HPDE6-E6E7 (cell line): ENCODE data around the gene TBCCD1.

Source experiments
- DNase-seq: peaks from one replicate; pipeline ENCODE4 v3.0.0; 2011; ENCODE audit warnings: missing footprints; ENCODE audit errors: extremely low spot score

TBCCD1 gene

GRCh38 chr3:186567072-186567921 lies at the start of gene TBCCD1:
TBCCD1 (minus strand) TSS chr3:186567339; CDS start chr3:186564329, 3,010 bp downstream.
- peak; percentile 76 for DNase-seq

DNA sequence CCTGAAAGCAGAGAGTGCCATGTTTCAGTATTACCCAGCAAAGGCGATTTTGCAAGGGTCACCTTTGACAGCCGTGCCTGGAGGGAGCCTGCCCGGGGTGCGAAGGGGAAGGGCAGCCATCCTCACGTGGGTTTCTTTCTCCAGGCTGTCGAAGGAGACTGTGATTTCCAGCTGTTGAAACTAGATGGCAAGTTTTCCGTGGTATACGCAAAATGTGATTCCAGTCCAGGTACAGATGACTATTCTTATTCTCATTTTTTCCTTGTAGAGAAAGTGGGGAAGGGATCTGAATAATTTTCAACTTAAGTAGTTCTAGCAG lies 49.1 kb upstream of the TBCCD1 start:
- DNase-seq: no peak

GRCh38 chr3:186614597-186615483 lies 47.7 kb upstream of the TBCCD1 start:
- peak; percentile 73 for DNase-seq

- DNase-seq: no peak
Measured at GRCh38 chr3:186614266-186614596, 47.1 kb upstream of the TBCCD1 start.

DNA sequence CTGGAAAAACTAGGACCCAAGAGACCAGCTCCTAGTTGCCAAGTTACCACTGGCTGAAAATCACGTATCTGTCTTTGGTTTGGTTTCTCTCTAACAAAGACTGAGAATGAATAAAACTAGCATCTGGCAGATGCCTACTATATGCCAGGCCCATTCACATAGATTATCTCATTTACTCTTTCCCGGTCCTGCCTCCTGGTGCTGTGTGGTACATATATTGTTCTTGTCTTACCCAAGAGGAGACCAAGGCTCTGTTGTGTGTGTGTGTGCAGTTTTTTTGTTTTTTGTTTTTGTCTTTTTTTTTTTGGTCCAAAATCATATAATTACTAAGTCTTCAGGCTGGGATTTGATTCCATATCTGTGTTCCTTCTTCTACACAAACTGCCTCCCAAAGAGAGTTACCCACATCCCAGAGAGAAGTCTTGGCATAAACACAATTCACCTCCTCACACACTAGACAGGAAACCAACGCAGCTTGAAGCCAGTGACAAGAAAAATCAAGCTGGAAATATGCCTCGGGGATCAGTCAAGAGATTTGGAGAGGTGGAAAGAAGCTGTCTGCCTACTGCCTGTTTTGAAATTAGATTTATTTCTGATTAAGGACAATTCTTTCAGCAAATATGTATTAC lies 46.6 kb upstream of the TBCCD1 start:
- no peak for DNase-seq

- no peak for DNase-seq
Measured at GRCh38 chr3:186612721-186613636, 45.8 kb upstream of the TBCCD1 start, which contains the start of gene AHSG. AHSG (plus strand) TSS chr3:186613060; CDS start chr3:186613142, 82 bp downstream.

DNA sequence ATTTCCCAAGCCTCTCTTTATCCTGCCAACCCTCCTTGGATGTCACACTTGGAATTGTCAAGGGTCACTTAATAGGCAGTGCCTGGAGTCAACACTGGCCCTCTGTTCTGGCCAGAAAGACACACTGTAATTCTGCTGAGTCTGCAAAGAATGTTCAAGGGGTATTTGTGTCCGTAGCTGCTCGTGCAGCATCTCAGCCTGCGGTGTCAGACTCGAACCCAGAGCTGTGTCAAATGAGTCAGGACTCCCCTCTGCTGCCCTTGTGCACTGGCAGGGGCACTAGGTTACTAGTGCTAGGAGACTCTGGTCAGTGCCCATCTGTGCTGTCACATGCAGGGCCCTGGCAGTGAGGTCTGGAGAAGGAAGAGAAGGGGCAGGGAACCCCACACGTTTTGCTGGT lies 44.9 kb upstream of the TBCCD1 start:
- DNase-seq: no peak

- DNase-seq: peak; percentile 81
Measured at GRCh38 chr3:186609247-186609868, 42.2 kb upstream of the TBCCD1 start.

DNA sequence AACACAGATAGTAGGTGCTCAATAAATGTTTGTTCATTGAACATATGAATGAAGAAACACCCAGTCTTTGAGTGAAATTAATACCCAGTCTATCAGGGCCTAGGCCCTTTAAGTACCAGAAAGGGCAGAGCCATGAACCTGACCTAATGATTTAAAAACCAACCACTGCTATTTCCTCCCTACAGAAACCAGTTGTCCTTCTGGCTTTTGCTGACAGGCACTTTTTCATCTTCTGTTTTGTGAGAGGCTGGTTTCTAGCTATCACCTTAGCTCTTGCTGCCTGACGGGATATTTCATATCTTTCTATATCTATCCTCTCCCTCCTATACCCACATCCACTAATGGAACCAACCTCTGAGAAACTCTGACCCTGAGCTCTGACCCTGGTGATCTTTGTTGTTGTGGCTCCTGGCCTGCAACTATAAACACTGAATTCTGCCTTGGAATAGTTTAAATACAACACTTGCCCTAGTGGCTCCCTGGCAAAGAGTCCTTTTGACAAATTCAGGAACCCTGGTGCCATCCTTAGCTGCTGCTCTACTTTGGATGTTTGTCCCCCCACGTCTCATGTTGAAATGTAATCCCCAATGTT lies 41.6 kb upstream of the TBCCD1 start:
- DNase-seq: no peak

DNA sequence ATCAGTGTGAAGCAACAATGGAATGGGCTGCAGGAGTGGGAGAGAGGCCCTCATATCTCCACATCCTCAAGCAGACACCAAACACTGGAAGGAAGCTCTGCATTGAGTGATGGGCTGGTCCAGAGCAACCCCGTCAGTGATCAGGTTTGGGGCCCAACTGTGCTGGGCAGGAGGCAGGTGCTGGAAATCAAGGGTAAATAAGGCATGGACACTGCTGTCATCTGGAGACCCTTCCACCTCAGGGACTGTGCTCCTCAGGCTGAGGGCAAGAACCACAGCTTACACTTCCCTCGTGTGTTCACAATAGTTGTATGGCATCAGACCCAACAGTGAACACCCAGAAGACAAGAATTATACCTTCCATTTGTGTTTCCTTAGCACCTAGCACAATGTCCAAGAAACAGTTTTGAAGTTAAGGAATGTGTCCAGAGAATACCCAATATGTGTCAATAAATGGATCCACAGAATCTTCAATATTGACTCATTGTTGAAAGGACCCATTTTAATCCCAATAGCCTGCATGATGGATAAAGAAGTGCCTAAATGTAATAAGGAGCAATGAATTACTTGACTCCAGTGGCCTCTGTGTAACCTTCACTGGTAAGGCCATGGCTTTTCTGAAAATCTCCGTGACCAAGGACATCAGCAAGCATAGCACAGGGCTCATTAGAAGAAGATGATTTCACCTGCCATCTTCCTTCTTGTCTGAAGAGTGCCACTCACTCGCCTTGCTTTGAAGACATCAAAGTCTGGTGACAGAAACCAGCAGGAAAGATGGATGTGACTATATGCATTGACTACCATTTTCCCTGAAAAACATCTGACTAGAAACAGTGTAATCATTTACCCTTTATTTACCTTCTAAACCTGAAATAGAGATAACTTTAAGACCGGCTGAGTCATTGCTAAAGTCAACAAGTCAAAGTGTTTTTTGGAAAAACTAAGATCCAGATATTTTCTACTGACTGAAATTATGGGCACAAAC lies 38.7 kb upstream of the TBCCD1 start:
- no peak for DNase-seq

DNA sequence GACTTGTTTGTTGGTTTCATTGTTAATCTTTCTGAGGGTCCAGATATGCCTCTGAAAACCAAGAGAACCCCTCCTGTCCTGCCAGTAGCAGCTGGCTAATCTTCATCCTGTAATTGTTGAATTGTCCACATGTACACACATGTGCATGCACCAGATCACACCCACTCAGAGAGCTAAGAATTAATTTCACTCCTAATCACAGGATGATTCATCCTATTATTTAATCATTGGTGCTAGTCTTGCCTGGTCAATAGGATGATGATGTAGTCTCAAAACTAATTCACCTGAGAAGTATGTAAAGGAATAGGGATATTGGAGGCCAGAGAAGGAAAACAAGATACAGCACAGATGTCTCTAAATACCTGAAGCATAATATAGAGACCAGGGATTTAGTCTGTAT lies 37.9 kb upstream of the TBCCD1 start:
- no peak for DNase-seq

DNA sequence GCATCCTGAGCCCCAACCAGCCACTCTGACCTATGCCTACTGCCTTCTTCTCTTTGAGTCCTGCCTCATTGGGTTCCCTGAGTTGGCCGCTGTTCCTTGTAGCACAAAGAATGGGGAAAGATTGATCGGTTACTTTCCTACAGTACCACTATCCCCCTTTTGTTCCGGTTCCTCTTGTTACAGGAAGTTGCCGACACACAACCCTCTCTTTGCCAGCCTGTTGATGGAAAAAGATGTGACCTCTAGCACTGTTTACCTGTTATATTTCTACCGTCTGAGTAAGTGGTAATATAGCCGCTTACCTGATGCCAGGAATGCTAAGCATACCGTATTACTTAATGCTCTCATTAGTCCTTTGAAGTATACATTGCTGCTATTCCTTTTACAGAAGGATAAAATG lies 36.0 kb upstream of the TBCCD1 start:
- DNase-seq: no peak

DNA sequence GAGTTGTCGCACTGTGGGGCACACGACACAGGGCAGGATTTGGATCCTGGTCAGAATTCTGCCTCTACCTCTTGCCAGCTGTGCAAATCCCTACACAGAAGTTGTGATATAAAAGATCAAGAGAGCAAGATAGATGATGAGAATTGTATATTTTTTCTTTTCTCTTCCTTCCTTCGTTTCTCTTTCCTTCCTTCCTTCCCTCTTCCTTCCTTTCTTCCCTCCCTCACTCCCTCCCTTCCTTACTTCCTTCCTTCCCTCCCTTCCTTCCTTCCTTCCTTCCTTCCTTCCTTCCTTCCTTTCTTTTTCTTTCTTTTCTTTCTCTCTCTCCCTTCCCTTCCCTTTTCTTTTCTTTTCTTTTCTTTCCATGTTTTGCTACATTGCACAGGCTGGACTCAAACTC lies 33.8 kb upstream of the TBCCD1 start:
- no peak for DNase-seq

DNA sequence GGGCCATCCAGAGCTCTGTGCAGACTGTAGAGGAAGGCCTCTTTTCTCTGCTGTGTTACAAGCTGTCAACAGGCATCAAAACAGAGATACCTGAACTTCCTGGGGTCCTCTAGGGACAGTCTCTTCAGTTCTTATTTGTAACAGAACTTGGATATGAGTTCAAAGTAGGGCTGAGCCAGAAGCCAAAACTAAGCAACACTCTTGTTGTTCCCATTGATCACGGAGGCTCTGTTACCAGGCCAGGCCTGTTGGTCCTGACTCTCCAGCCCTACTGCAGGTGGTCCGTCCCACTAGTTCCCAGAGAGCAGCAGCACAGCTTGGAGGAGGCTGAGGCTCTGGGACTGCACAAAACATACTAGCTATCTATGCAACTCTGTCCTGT lies 32.6 kb upstream of the TBCCD1 start:
- no peak for DNase-seq

DNA sequence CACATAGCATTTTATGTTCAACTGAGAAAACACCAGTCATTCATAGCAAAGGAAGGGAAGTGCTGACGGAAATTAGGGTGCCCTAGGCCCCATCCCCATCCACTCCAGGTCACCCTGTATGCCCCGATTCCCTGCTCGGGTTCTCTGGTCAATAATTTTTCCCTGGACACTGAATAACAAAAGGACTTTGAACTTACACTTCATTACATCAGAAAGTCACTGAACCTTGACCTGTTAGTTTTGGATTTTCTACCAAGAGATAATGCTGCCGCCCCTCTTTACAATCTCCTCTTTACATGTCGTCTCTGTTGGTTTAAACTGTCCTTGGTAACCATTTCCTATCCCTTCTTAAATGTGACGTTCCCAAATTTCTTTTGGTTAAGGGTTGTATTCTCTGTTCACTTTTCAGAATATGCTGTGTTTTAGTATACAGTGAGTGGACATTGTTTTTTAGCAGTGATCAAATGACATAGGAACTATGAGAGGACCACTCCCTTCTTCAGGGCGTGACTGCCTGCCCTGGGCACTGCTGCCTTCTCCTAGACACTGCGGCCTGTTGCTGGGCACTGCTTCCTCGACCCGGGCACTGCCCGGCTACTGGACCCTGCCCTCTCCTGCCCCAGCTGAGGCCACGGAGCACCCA lies 32.1 kb upstream of the TBCCD1 start:
- DNase-seq: no peak

- no peak for DNase-seq
Measured at GRCh38 chr3:186598794-186599141, 31.6 kb upstream of the TBCCD1 start.

DNA sequence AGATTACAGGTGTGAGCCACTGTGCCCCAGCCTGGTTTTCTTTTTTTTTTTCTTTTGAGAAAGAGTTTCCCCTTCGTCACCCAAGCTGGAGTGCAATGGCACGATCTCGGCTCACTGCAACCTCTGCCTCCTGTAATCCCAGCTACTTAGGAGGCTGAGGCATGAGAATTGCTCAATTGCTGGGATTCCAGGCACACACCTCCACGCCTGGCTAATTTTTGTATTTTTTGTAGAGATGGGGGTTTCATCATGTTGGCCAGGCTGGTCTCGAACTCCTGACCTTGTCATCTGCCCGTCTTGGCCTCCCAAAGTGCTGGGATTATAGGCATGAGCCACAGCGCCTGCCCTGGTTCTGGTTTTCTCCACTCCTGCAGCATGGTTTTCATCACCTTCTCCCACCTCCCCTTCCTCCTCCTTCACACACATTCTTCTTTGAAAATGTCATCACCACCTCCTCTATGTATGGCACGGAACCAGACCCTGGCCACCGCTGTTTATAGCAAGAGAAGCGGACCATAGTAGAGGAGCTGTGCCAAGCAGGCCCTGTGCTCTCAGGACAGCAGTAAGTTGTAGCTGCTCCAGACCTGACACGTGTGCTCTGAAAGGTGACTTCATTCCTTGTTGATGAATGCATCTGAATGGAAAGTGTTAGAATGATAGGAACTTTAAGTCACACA lies 31.1 kb upstream of the TBCCD1 start:
- no peak for DNase-seq

- no peak for DNase-seq
Measured at GRCh38 chr3:186596568-186597287, 29.6 kb upstream of the TBCCD1 start.
